NCI-H146 treated with DMSO at 0.1 percent for 48 hours (cell line): Measurements from ENCODE around the gene CCDC14.
"Not testable (repeated sequence)": the region's sequence is repeated elsewhere in the genome, so short reads cannot be mapped to it uniquely, and the experiment has no call there.

Experiments used
- DNase-seq: peaks from one replicate; lab custom pipeline; 2025; ENCODE audit not compliant: unreplicated experiment; lab: John Stamatoyannopoulos, UW

The CCDC14 gene

GRCh38 chr3:123909785-123910184 is 51.2 kb downstream of the CCDC14 start:
- no peak for DNase-seq

GRCh38 chr3:123907720-123908119 is 53.3 kb downstream of the CCDC14 start:
- no peak for DNase-seq

- DNase-seq: no peak
Measured at GRCh38 chr3:123899300-123899865, 61.6 kb downstream of the CCDC14 start.

GRCh38 chr3:123893012-123893411 is 68.0 kb downstream of the CCDC14 start:
- DNase-seq: no peak

- no peak for DNase-seq
Measured at GRCh38 chr3:123892195-123892594, 68.8 kb downstream of the CCDC14 start.

GRCh38 chr3:123890991-123891390 is 70.0 kb downstream of the CCDC14 start:
- DNase-seq: not testable (repeated sequence)

- not testable (repeated sequence) for DNase-seq
Measured at GRCh38 chr3:123890162-123890561, 70.9 kb downstream of the CCDC14 start.

- DNase-seq: no peak
Measured at GRCh38 chr3:123884993-123885392, 76.0 kb downstream of the CCDC14 start.

GRCh38 chr3:123884203-123884831 is 76.7 kb downstream of the CCDC14 start, which contains the start of gene MYLK:
MYLK (minus strand) TSS chr3:123884332; CDS start chr3:123793841, 90,491 bp downstream.
- peak; percentile 94 for DNase-seq

GRCh38 chr3:123883701-123884202 is 77.3 kb downstream of the CCDC14 start:
- DNase-seq: no peak

- DNase-seq: no peak
Measured at GRCh38 chr3:123883111-123883510, 77.9 kb downstream of the CCDC14 start.

GRCh38 chr3:123881771-123882170 is 79.3 kb downstream of the CCDC14 start:
- DNase-seq: peak; percentile 74

GRCh38 chr3:123880998-123881561 is 79.9 kb downstream of the CCDC14 start:
- peak; percentile 83 for DNase-seq

- DNase-seq: no peak
Measured at GRCh38 chr3:123878807-123879206, 82.2 kb downstream of the CCDC14 start.

GRCh38 chr3:123877965-123878364 is 83.1 kb downstream of the CCDC14 start:
- DNase-seq: no peak

- no peak for DNase-seq
Measured at GRCh38 chr3:123877466-123877865, 83.6 kb downstream of the CCDC14 start.

- DNase-seq: no peak
Measured at GRCh38 chr3:123876858-123877257, 84.2 kb downstream of the CCDC14 start.

GRCh38 chr3:123872621-123873020 is 88.4 kb downstream of the CCDC14 start:
- DNase-seq: no peak

- DNase-seq: no peak
Measured at GRCh38 chr3:123871946-123872345, 89.1 kb downstream of the CCDC14 start.

GRCh38 chr3:123870033-123870432 is 91.0 kb downstream of the CCDC14 start:
- DNase-seq: no peak

- DNase-seq: no peak
Measured at GRCh38 chr3:123869165-123869564, 91.9 kb downstream of the CCDC14 start.

GRCh38 chr3:123864706-123865105 is 96.3 kb downstream of the CCDC14 start:
- DNase-seq: no peak
